IMR-90 (cell line): ENCODE results near the gene OR2C3. TPM values are rescaled to one million over a fixed set of nuclear protein-coding genes. Genes with fewer than 3 reads are reported as not detected.

Experiments
- ATAC-seq: fragments of 200-7000 bp; cut with Tn5 transposase; 2 replicates; pipeline ENCODE4 v1.9.1; 2020; ENCODE audit warnings: low read depth, mild to moderate bottlenecking, moderate library complexity
- BruUV-seq: library from RNA; stranded (reverse); fragments of 400-500 nt; replicated peaks from 2 replicates; lab custom pipeline; 2021; lab: Mats Ljungman, UMichigan
- CTCF ChIA-PET: fragments of 300-600 bp; formaldehyde crosslinking; extraction: SDS; loops from one replicate; lab custom pipeline; 2021; ENCODE audit warnings: antibody characterized with exemption; lab: Yijun Ruan, JAX
- POLR2A ChIA-PET: fragments of 300-600 bp; sonication (Branson Sonifier 250); formaldehyde crosslinking; loops from one replicate; lab custom pipeline; 2022; ENCODE audit warnings: antibody characterized with exemption; ENCODE audit not compliant: unreplicated experiment; lab: Charles Lee
- DNase-seq: peaks from one replicate; pipeline ENCODE4 v3.0.0; 2013
- H2AFZ ChIP-seq: replicated peaks from 2 replicates; pipeline ENCODE3; 2013; ENCODE audit warnings: low read length, mild to moderate bottlenecking; ENCODE audit not compliant: poor library complexity
- H2AK5ac ChIP-seq: 2 replicates; pipeline ENCODE4 v1.6.1; 2013; ENCODE audit warnings: low read depth, low read length, inconsistent platforms
- H2AK9ac ChIP-seq: replicated peaks from 2 replicates; pipeline ENCODE3; 2013; ENCODE audit warnings: mild to moderate bottlenecking, low read depth, low read length, moderate library complexity; ENCODE audit not compliant: poor library complexity
- H2BK120ac ChIP-seq: 2 replicates; pipeline ENCODE4 v1.6.1; 2013; ENCODE audit warnings: low read depth, low read length, inconsistent platforms
- H2BK15ac ChIP-seq: 3 replicates; pipeline ENCODE4 v1.6.1; 2013; ENCODE audit warnings: low read depth, low read length, inconsistent platforms
- H2BK20ac ChIP-seq: 2 replicates; pipeline ENCODE4 v1.6.1; 2013; ENCODE audit warnings: low read depth, mild to moderate bottlenecking, inconsistent platforms, low read length, moderate library complexity
- H2BK5ac ChIP-seq: 2 replicates; pipeline ENCODE4 v1.6.1; 2013; ENCODE audit warnings: mild to moderate bottlenecking, low read depth, low read length, inconsistent platforms; ENCODE audit not compliant: poor library complexity, severe bottlenecking
- H3K14ac ChIP-seq: replicated peaks from 2 replicates; pipeline ENCODE4 v1.6.1; 2013; ENCODE audit warnings: low read depth, low read length, inconsistent platforms
- H3K18ac ChIP-seq: 2 replicates; pipeline ENCODE4 v1.6.1; 2013; ENCODE audit warnings: low read depth, low read length, control low read depth
- H3K23ac ChIP-seq: 2 replicates; pipeline ENCODE4 v1.6.1; 2013; ENCODE audit warnings: low read depth, low read length, inconsistent platforms
- H3K27ac ChIP-seq: 2 replicates; pipeline ENCODE4 v1.5.1; 2013; ENCODE audit warnings: mild to moderate bottlenecking, control low read depth, low read length; ENCODE audit not compliant: insufficient read depth
- H3K27me3 ChIP-seq: 2 replicates; pipeline ENCODE4 v1.6.1; 2013; ENCODE audit warnings: low read length; ENCODE audit not compliant: control insufficient read depth, insufficient read depth
- H3K36me3 ChIP-seq: 2 replicates; pipeline ENCODE4 v1.6.1; 2013; ENCODE audit warnings: low read length, mixed read lengths; ENCODE audit not compliant: control insufficient read depth, insufficient read depth
- H3K4ac ChIP-seq: 2 replicates; pipeline ENCODE4 v1.6.1; 2013; ENCODE audit warnings: low read depth, low read length, inconsistent platforms
- H3K4me1 ChIP-seq: 2 replicates; pipeline ENCODE4 v1.6.1; 2013; ENCODE audit warnings: low read length, mixed read lengths; ENCODE audit not compliant: control insufficient read depth, insufficient read depth
- H3K4me2 ChIP-seq: 2 replicates; pipeline ENCODE4 v1.6.1; 2013; ENCODE audit warnings: low read depth, mild to moderate bottlenecking, control low read depth, low read length, moderate library complexity
- H3K4me3 ChIP-seq: 2 replicates; pipeline ENCODE4 v1.5.1; 2013; ENCODE audit warnings: low read depth, mild to moderate bottlenecking, control low read depth, low read length, moderate library complexity; ENCODE audit not compliant: insufficient read depth
- H3K56ac ChIP-seq: 2 replicates; pipeline ENCODE4 v1.6.1; 2013; ENCODE audit warnings: low read length, inconsistent platforms; ENCODE audit not compliant: insufficient read depth; ENCODE audit errors: extremely low read depth
- H3K79me1 ChIP-seq, 2 experiments: 2 replicates each; pipeline ENCODE4 v1.6.1; 2013; ENCODE audit warnings: low read length in 2 of 2, inconsistent platforms in 1 of 2, low read depth in 1 of 2
- H3K9ac ChIP-seq: 2 replicates; pipeline ENCODE4 v1.6.1; 2013; ENCODE audit warnings: low read depth, low read length, control low read depth
- H3K9me1 ChIP-seq: 2 replicates; pipeline ENCODE4 v1.6.1; 2013; ENCODE audit warnings: low read length, inconsistent platforms; ENCODE audit not compliant: insufficient read depth
- H3K9me3 ChIP-seq: 2 replicates; pipeline ENCODE4 v1.6.1; 2013; ENCODE audit warnings: low read length; ENCODE audit not compliant: control insufficient read depth, insufficient read depth
- H4K20me1 ChIP-seq: 2 replicates; pipeline ENCODE4 v1.6.1; 2013; ENCODE audit warnings: low read length, inconsistent platforms; ENCODE audit not compliant: insufficient read depth
- H4K5ac ChIP-seq: 2 replicates; pipeline ENCODE4 v1.6.1; 2013; ENCODE audit warnings: mild to moderate bottlenecking, low read depth, low read length, control low read depth
- H4K8ac ChIP-seq, 2 experiments: 2 replicates each; pipeline ENCODE4 v1.6.1; 2013; ENCODE audit warnings: low read depth in 2 of 2, low read length in 2 of 2, control low read depth in 1 of 2, inconsistent platforms in 1 of 2
- H4K91ac ChIP-seq: 2 replicates; pipeline ENCODE4 v1.6.1; 2013; ENCODE audit warnings: low read depth, low read length, inconsistent platforms; ENCODE audit not compliant: insufficient read depth
- BHLHE40 ChIP-seq: fragments of 150-350 bp; IDR thresholded peaks from 2 replicates; pipeline ENCODE4 v1.6.1; 2016; ENCODE audit warnings: mild to moderate bottlenecking, low read depth, low read length
- CHD1 ChIP-seq: IDR thresholded peaks from 2 replicates; pipeline ENCODE4 v1.6.1; 2012; ENCODE audit warnings: low read depth, low read length, improper control_type of control experiment
- CTCF ChIP-seq: conservative IDR thresholded peaks from 2 replicates; pipeline ENCODE4 v1.5.1; 2012; ENCODE audit warnings: mild to moderate bottlenecking, low read depth, low read length, improper control_type of control experiment
- FOS ChIP-seq: fragments of 150-350 bp; IDR thresholded peaks from 2 replicates; pipeline ENCODE4 v1.6.1; 2016; ENCODE audit warnings: low read depth, low read length
- MAFK ChIP-seq: IDR thresholded peaks from 2 replicates; pipeline ENCODE4 v1.6.1; 2012; ENCODE audit warnings: low read depth, low read length, improper control_type of control experiment
- MAZ ChIP-seq: IDR thresholded peaks from 2 replicates; pipeline ENCODE4 v1.6.1; 2012; ENCODE audit warnings: low read depth, mild to moderate bottlenecking, low read length, improper control_type of control experiment, moderate library complexity, borderline replicate concordance
- MXI1 ChIP-seq: IDR thresholded peaks from 2 replicates; pipeline ENCODE4 v1.6.1; 2012; ENCODE audit warnings: low read depth, mild to moderate bottlenecking, low read length, moderate library complexity, borderline replicate concordance
- POLR2A ChIP-seq: IDR thresholded peaks from 2 replicates; pipeline ENCODE4 v1.6.1; 2012; ENCODE audit warnings: mild to moderate bottlenecking, low read depth, low read length
- RAD21 ChIP-seq: IDR thresholded peaks from 2 replicates; pipeline ENCODE4 v1.6.1; 2012; ENCODE audit warnings: low read length, improper control_type of control experiment
- RCOR1 ChIP-seq: IDR thresholded peaks from 2 replicates; pipeline ENCODE4 v1.6.1; 2012; ENCODE audit warnings: mild to moderate bottlenecking, low read length, improper control_type of control experiment; ENCODE audit not compliant: insufficient replicate concordance
- SMC3 ChIP-seq: fragments of 150-350 bp; IDR thresholded peaks from 2 replicates; pipeline ENCODE4 v1.6.1; 2016; ENCODE audit warnings: low read depth, mild to moderate bottlenecking, antibody characterized with exemption, low read length, moderate library complexity
- WGBS, 2 experiments: methylation state at CpG; one replicate each; pipeline versions ENCODE4 v1.1.5 to v1.1.7; 2013; ENCODE audit warnings: missing lambda C conversion rate in 2 of 2; ENCODE audit not compliant: insufficient read length in 1 of 2; ENCODE audit errors: extremely low coverage in 2 of 2; 5-methylcytosine and 5-hydroxymethylcytosine counted together
- dilution Hi-C: fragments of 300-500 bp; cut with HindIII; formaldehyde crosslinking; loops from one replicate; pipeline ENCODE4 v1.14.3; 2018; ENCODE audit warnings: low sequenced_read_pairs; ENCODE audit not compliant: unreplicated experiment
- in situ Hi-C: fragments of 300-500 bp; cut with MboI; formaldehyde crosslinking; loops from 3 replicates; pipeline ENCODE4 v1.14.3; 2019; ENCODE audit warnings: low sequenced_read_pairs, inconsistent platforms, mixed read lengths
- intact Hi-C: fragments of 100-400 bp; cut with micrococcal nuclease; formaldehyde crosslinking; loops from 2 replicates; pipeline ENCODE4 v1.10.0; 2022
- polyA plus RNA-seq, 3 experiments: library from polyadenylated mRNA; depleted of rRNA; stranded (reverse); fragments of >200 nt; gene quantifications; 2 replicates each; pipeline ENCODE4 v1.2.3, GENCODE V29; 2012; ENCODE audit warnings: low replicate concordance in 1 of 3
- total RNA-seq: library from RNA; depleted of rRNA; stranded (reverse); fragments of >200 nt; gene quantifications from 2 replicates; pipeline ENCODE4 v1.2.3, GENCODE V29; 2012

OR2C3 gene
- total and polyA plus RNA-seq, 2 of the 4 experiments (the other 2 are of a cell fraction), result not detected

GRCh38 chr1:247530785-247531184 lies 5.5 kb downstream of the OR2C3 start:
- no peak overlapping the region for H2BK120ac ChIP-seq
- H3K4me3 ChIP-seq, result no peak overlapping the region
- H3K4me1 ChIP-seq, result no peaks in the 10 kb centered on the region
- no peak overlapping the region for H3K18ac ChIP-seq
- POLR2A ChIA-PET, result no interaction called here
- H3K27ac ChIP-seq, result no peak overlapping the region
- peaks cover 22% of the 10 kb centered on the region for H3K9me3 ChIP-seq
- DNase-seq, result no peak
- H3K4ac ChIP-seq, result no peak overlapping the region
- 45% methylated on average over 24 of the region's 41 CpGs; no CpG with 5 or more reads in 1 of the 2 experiments for WGBS, 2 experiments
- BruUV-seq, result no TSS peak
- intact Hi-C loops, result no loop called here
- H2BK20ac ChIP-seq, result no peak overlapping the region
- no peak overlapping the region for H3K23ac ChIP-seq
- H4K20me1 ChIP-seq, result no peaks in the 10 kb centered on the region
- H2AK5ac ChIP-seq, result no peak overlapping the region
- no peaks in the 10 kb centered on the region for H3K36me3 ChIP-seq
- H3K27me3 ChIP-seq, result no peaks in the 10 kb centered on the region
- ATAC-seq, result no peak
- H3K4me2 ChIP-seq, result no peak overlapping the region
- no peak overlapping the region for H4K8ac ChIP-seq
- CTCF ChIA-PET, result no interaction called here
- in situ Hi-C loops, result no loop called here
- H3K9me1 ChIP-seq, result no peaks in the 10 kb centered on the region
- H4K5ac ChIP-seq, result no peak overlapping the region
- H2BK5ac ChIP-seq, result no peak overlapping the region
- TF ChIP-seq MAZ (no peak), BHLHE40 (no peak), CTCF (no peak), RAD21 (no peak), CHD1 (no peak), FOS (no peak), MAFK (no peak), RCOR1 (no peak), POLR2A (no peak), SMC3 (no peak), MXI1 (no peak)
- H2AFZ ChIP-seq, result no peak overlapping the region
- H2AK9ac ChIP-seq, result no peak overlapping the region
- no peak overlapping the region for H3K14ac ChIP-seq
- no peak overlapping the region for H3K56ac ChIP-seq
- dilution Hi-C loops, result no loop called here
- no peak overlapping the region for H2BK15ac ChIP-seq
- H4K91ac ChIP-seq, result no peak overlapping the region
- no peak overlapping the region for H3K9ac ChIP-seq
- H3K79me1 ChIP-seq, result no peaks in the 10 kb centered on the region
